HepG2 (cell line): ENCODE measurements around the gene FAM90A26.
"Not testable (repeated sequence)": the region's sequence is repeated elsewhere in the genome, so short reads cannot be mapped to it uniquely, and the experiment has no call there.

ENCODE experiments used
- CTCF ChIP-seq: sonication (generic); formaldehyde crosslinking; IDR thresholded peaks from 2 replicates; pipeline ENCODE4 v1.5.0; 2020; ENCODE audit warnings: mild to moderate bottlenecking, missing genetic modification reagents, moderate library complexity
- RNF219 ChIP-seq: sonication (generic); formaldehyde crosslinking; IDR thresholded peaks from 2 replicates; pipeline ENCODE4 v1.5.0; 2020; ENCODE audit warnings: mild to moderate bottlenecking, missing genetic modification reagents
- SMAD1 ChIP-seq: sonication (generic); formaldehyde crosslinking; IDR thresholded peaks from 2 replicates; pipeline ENCODE4 v1.4.0; 2020; ENCODE audit warnings: missing genetic modification reagents, low read depth, mild to moderate bottlenecking, borderline replicate concordance
- TP53 ChIP-seq: sonication (generic); formaldehyde crosslinking; conservative IDR thresholded peaks from 2 replicates; pipeline ENCODE4 v1.4.0; 2020; ENCODE audit warnings: missing genetic modification reagents
- ZFX ChIP-seq: sonication (generic); formaldehyde crosslinking; IDR thresholded peaks from 2 replicates; pipeline ENCODE4 v1.4.0; 2020; ENCODE audit warnings: mild to moderate bottlenecking, low read depth, missing genetic modification reagents, moderate library complexity
- ZNF143 ChIP-seq: sonication (generic); formaldehyde crosslinking; IDR thresholded peaks from 2 replicates; pipeline ENCODE4 v1.4.0; 2020; ENCODE audit warnings: missing genetic modification reagents
- ZNF224 ChIP-seq: sonication (generic); formaldehyde crosslinking; IDR thresholded peaks from 2 replicates; pipeline ENCODE4 v1.5.0; 2020; ENCODE audit warnings: mild to moderate bottlenecking, missing genetic modification reagents

- not testable (repeated sequence) for TF ChIP-seq ZNF143 (CRISPR knock-in tag); CTCF (CRISPR knock-in tag); SMAD1; RNF219 (CRISPR knock-in tag); ZNF224; ZFX; TP53 (CRISPR knock-in tag)
Measured at GRCh38 chr4:9169791-9170459, at the start of gene FAM90A26.
